D341Med (cell line): Measurements from ENCODE around the gene PEAR1.
A peak's percentile ranks its signal among the peaks of the same experiment; 100 is the strongest.

Experiments used
- DNase-seq: peaks from one replicate; pipeline ENCODE4 v3.0.0; 2012; ENCODE audit warnings: low spot score

PEAR1 gene

GRCh38 chr1:156900896-156901589 is 7.5 kb downstream of the PEAR1 start:
- no peak for DNase-seq

- DNase-seq: no peak
These were observed 8.0 kb downstream of the PEAR1 start for GRCh38 chr1:156901590-156901900.

GRCh38 chr1:156901966-156902915 is 8.7 kb downstream of the PEAR1 start:
- DNase-seq: no peak

- no peak for DNase-seq
These were observed 10.0 kb downstream of the PEAR1 start for GRCh38 chr1:156903328-156904091.

GRCh38 chr1:156904187-156904959 is 10.9 kb downstream of the PEAR1 start:
- DNase-seq: no peak

GRCh38 chr1:156905176-156905575 is 11.7 kb downstream of the PEAR1 start:
- DNase-seq: no peak

GRCh38 chr1:156905651-156906050 is 12.1 kb downstream of the PEAR1 start:
- DNase-seq: no peak

- DNase-seq: no peak
These were observed 12.8 kb downstream of the PEAR1 start for GRCh38 chr1:156906206-156906906.

- no peak for DNase-seq
These were observed 15.0 kb downstream of the PEAR1 start for GRCh38 chr1:156908541-156908940.

- DNase-seq: no peak
These were observed 15.4 kb downstream of the PEAR1 start for GRCh38 chr1:156908955-156909354.

GRCh38 chr1:156909671-156910070 is 16.2 kb downstream of the PEAR1 start:
- no peak for DNase-seq

- DNase-seq: peak; percentile 92
These were observed 16.8 kb downstream of the PEAR1 start for GRCh38 chr1:156910309-156910782.

GRCh38 chr1:156911577-156912298 is 18.2 kb downstream of the PEAR1 start:
- no peak for DNase-seq

- DNase-seq: no peak
These were observed 18.8 kb downstream of the PEAR1 start for GRCh38 chr1:156912310-156912709.

GRCh38 chr1:156912861-156913808 is 19.6 kb downstream of the PEAR1 start:
- no peak for DNase-seq

GRCh38 chr1:156913809-156914387 is 20.4 kb downstream of the PEAR1 start:
- no peak for DNase-seq

- DNase-seq: no peak
These were observed 20.9 kb downstream of the PEAR1 start for GRCh38 chr1:156914440-156914856.

- DNase-seq: peak; percentile 99
These were observed 26.9 kb downstream of the PEAR1 start, which contains the start of gene LRRC71 for GRCh38 chr1:156920233-156921052. Gene LRRC71 (plus strand): TSS chr1:156920632. CDS start chr1:156920804, 172 bp downstream.
